ENCODE results near the gene MGA.

MGA gene

GRCh38 chr15:41790756-41791546 lies 130.7 kb downstream of the MGA start:
- no peak overlapping the region for H3K27ac ChIP-seq
- TF ChIP-seq ZFX (IDR thresholded peaks at IDR 0.05) (no peak), CTCF (conservative IDR thresholded peaks at IDR 0.05) (no peak)

GRCh38 chr15:41791547-41791937 lies 131.3 kb downstream of the MGA start:
- no peak for TF ChIP-seq CTCF (conservative IDR thresholded peaks at IDR 0.05)
- TF ChIP-seq ZFX (IDR thresholded peaks at IDR 0.05), result no peak
- no peak overlapping the region for H3K27ac ChIP-seq

GRCh38 chr15:41792000-41792637 lies 131.9 kb downstream of the MGA start:
- no peak for TF ChIP-seq ZFX (IDR thresholded peaks at IDR 0.05)
- no peak for TF ChIP-seq CTCF (conservative IDR thresholded peaks at IDR 0.05)
- no peak overlapping the region for H3K27ac ChIP-seq

GRCh38 chr15:41794081-41794480 lies 133.9 kb downstream of the MGA start:
- TF ChIP-seq CTCF (conservative IDR thresholded peaks at IDR 0.05), result no peak
- TF ChIP-seq ZFX (IDR thresholded peaks at IDR 0.05), result no peak
- H3K27ac ChIP-seq, result no peak overlapping the region

- no peak overlapping the region for H3K27ac ChIP-seq
- TF ChIP-seq CTCF (conservative IDR thresholded peaks at IDR 0.05) (no peak), ZFX (IDR thresholded peaks at IDR 0.05) (no peak)
Observed at GRCh38 chr15:41795996-41796856, 136.0 kb downstream of the MGA start.

GRCh38 chr15:41797201-41797944 lies 137.2 kb downstream of the MGA start:
- TF ChIP-seq CTCF (conservative IDR thresholded peaks at IDR 0.05), result no peak
- no peak for TF ChIP-seq ZFX (IDR thresholded peaks at IDR 0.05)
- no peak overlapping the region for H3K27ac ChIP-seq

All from C4-2B (cell line).